ENCODE data around the gene SPOCK2. TPM values are rescaled to one million over a fixed set of nuclear protein-coding genes. Genes with fewer than 3 reads are reported as not detected.
"Not testable (repeated sequence)": the region's sequence is repeated elsewhere in the genome, so short reads cannot be mapped to it uniquely, and the experiment has no call there.

The SPOCK2 gene
- total RNA-seq (2014; rRNA removed; shearing (Covaris generic)) (0.76 and 2.2 TPM in 2 replicates), total RNA-seq (2022) (6.3 and 7.5 TPM in 2 replicates), Bru-seq, nascent RNA (percentile 37 among the genes with signal in this experiment), BruChase-seq, experiment 1, labeled RNA remaining after a 6-hour chase (percentile 39 among the genes with signal in this experiment), BruChase-seq, experiment 2, labeled RNA remaining after a 2-hour chase (percentile 41 among the genes with signal in this experiment)
- long read RNA-seq, partial matches to known transcripts: 0 of 10 reads
- long read RNA-seq, other reads (novel, unspliced or antisense): 10 of 10 reads

GRCh38 chr10:72087969-72088888, at the start of gene SPOCK2:
TSS of gene SPOCK2 (minus strand) at chr10:72088551. CDS start at chr10:72088328, 223 bp downstream.
- H3K4me3 ChIP-seq (ENCODE audit: low read depth, low read length, poor library complexity, severe bottlenecking): peak within 1 kb of the TSS; percentile 73
- H2AFZ ChIP-seq (ENCODE audit: low read length): peak within 1 kb of the TSS; percentile 93
- ChIA-PET CTCF (ENCODE audit: unreplicated experiment) (interaction anchor here (0.7 kb wide), 1 partner anchor 136 kb away, joined by 3 read pairs; no protein-coding TSS in a partner anchor), POLR2A (interaction anchor here (0.5 to 1.3 kb wide), 3 partner anchors 11 to 941 kb away, joined by 3 to 5 read pairs (median 4); no protein-coding TSS in a partner anchor)
- no peaks in the 10 kb centered on the region for H3K9me2 ChIP-seq (ENCODE audit: insufficient read depth, low read length)
- intact Hi-C loops (cut with micrococcal nuclease; ENCODE audit: unreplicated experiment): no loop called here
- H4K20me1 ChIP-seq (ENCODE audit: insufficient read depth, low read length): no peaks in the 10 kb centered on the region
- BruUV-seq (replicated peaks): no TSS peak
- peak within 1 kb of the TSS; percentile 95 for H3K4me2 ChIP-seq (ENCODE audit: low read length)
- no peaks in the 10 kb centered on the region for H3K9me3 ChIP-seq (ENCODE audit: low read length)
- no peaks in the 10 kb centered on the region for H3K79me2 ChIP-seq (ENCODE audit: insufficient read depth, low read depth, low read length)
- DNase-seq (ENCODE audit: low spot score): peak; percentile 36
- no peaks in the 10 kb centered on the region for H3K36me3 ChIP-seq (ENCODE audit: insufficient read depth, low read length)
- no peak within 1 kb of the TSS for H3K27ac ChIP-seq (ENCODE audit: low read depth, low read length, poor library complexity, severe bottlenecking)
- peaks cover 41% of the 10 kb centered on the region for H3K4me1 ChIP-seq (ENCODE audit: insufficient read depth, low read length, poor library complexity, severe bottlenecking)
- TF ChIP-seq, protein P1, sequence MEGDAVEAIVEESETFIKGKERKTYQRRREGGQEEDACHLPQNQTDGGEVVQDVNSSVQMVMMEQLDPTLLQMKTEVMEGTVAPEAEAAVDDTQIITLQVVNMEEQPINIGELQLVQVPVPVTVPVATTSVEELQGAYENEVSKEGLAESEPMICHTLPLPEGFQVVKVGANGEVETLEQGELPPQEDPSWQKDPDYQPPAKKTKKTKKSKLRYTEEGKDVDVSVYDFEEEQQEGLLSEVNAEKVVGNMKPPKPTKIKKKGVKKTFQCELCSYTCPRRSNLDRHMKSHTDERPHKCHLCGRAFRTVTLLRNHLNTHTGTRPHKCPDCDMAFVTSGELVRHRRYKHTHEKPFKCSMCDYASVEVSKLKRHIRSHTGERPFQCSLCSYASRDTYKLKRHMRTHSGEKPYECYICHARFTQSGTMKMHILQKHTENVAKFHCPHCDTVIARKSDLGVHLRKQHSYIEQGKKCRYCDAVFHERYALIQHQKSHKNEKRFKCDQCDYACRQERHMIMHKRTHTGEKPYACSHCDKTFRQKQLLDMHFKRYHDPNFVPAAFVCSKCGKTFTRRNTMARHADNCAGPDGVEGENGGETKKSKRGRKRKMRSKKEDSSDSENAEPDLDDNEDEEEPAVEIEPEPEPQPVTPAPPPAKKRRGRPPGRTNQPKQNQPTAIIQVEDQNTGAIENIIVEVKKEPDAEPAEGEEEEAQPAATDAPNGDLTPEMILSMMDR (conservative IDR thresholded peaks at IDR 0.05; ENCODE audit: low read length): no peak
- TF ChIP-seq EZH2phosphoT487 (IDR thresholded peaks at IDR 0.05; ENCODE audit: borderline replicate concordance, low read depth, low read length): peak; percentile 85

- no TSS peak for BruUV-seq (replicated peaks)
- ChIA-PET POLR2A (interaction anchor here (0.7 kb wide), 1 partner anchor 10 kb away, joined by 4 read pairs; no protein-coding TSS in a partner anchor), CTCF (ENCODE audit: unreplicated experiment) (no interaction called here)
- no peaks in the 10 kb centered on the region for H3K79me2 ChIP-seq (ENCODE audit: insufficient read depth, low read depth, low read length)
- no peak for TF ChIP-seq EZH2phosphoT487 (IDR thresholded peaks at IDR 0.05; ENCODE audit: borderline replicate concordance, low read depth, low read length)
- no peaks in the 10 kb centered on the region for H3K9me3 ChIP-seq (ENCODE audit: low read length)
- peaks cover 15% of the 10 kb centered on the region for H3K36me3 ChIP-seq (ENCODE audit: insufficient read depth, low read length)
- intact Hi-C loops (cut with micrococcal nuclease; ENCODE audit: unreplicated experiment): no loop called here
- H4K20me1 ChIP-seq (ENCODE audit: insufficient read depth, low read length): no peaks in the 10 kb centered on the region
- H3K4me3 ChIP-seq (ENCODE audit: low read depth, low read length, poor library complexity, severe bottlenecking): no peak overlapping the region
- H3K4me2 ChIP-seq (ENCODE audit: low read length): no peak overlapping the region
- H3K4me1 ChIP-seq (ENCODE audit: insufficient read depth, low read length, poor library complexity, severe bottlenecking): peaks cover 10% of the 10 kb centered on the region
- H3K9me2 ChIP-seq (ENCODE audit: insufficient read depth, low read length): no peaks in the 10 kb centered on the region
- H2AFZ ChIP-seq (ENCODE audit: low read length): no peak overlapping the region
- no peak overlapping the region for H3K27ac ChIP-seq (ENCODE audit: low read depth, low read length, poor library complexity, severe bottlenecking)
- DNase-seq (ENCODE audit: low spot score): no peak
Observed at GRCh38 chr10:72137583-72137982, 49.2 kb upstream of the SPOCK2 start.

DNA sequence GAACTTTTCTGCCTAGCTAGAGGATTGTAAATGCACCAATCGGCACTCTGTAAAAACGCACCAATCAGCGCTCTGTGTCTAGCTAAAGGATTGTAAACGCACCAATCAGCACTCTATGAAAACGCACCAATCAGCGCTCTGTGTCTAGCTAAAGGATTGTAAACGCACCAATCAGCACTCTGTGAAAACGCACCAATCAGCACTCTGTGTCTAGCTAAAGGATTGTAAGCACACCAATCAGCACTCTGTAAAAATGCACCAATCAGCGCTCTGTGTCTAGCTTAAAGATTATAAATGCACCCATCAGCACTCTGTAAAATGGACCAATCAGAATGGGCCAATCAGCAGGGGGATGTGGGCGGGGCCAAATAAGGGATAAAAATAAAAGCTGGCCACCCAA, 47.9 kb upstream of the SPOCK2 start:
- H3K79me2 ChIP-seq (ENCODE audit: insufficient read depth, low read depth, low read length); DNase-seq (ENCODE audit: low spot score); H3K9me3 ChIP-seq (ENCODE audit: low read length); H3K9me2 ChIP-seq (ENCODE audit: insufficient read depth, low read length); H2AFZ ChIP-seq (ENCODE audit: low read length); H3K4me2 ChIP-seq (ENCODE audit: low read length); intact Hi-C loops (cut with micrococcal nuclease; ENCODE audit: unreplicated experiment); H4K20me1 ChIP-seq (ENCODE audit: insufficient read depth, low read length); H3K4me3 ChIP-seq (ENCODE audit: low read depth, low read length, poor library complexity, severe bottlenecking); BruUV-seq (replicated peaks); CTCF ChIA-PET (ENCODE audit: unreplicated experiment); H3K27ac ChIP-seq (ENCODE audit: low read depth, low read length, poor library complexity, severe bottlenecking): not testable (repeated sequence)
- H3K4me1 ChIP-seq (ENCODE audit: insufficient read depth, low read length, poor library complexity, severe bottlenecking): peaks cover 18% of the 10 kb centered on the region
- POLR2A ChIA-PET: interaction anchor here (1.6 kb wide), 1 partner anchor 11 kb away, joined by 4 read pairs; no protein-coding TSS in a partner anchor
- H3K36me3 ChIP-seq (ENCODE audit: insufficient read depth, low read length): peaks cover 19% of the 10 kb centered on the region

Measured in OCI-LY7 (cell line).